Fibroblast of skin of scalp (primary cell): ENCODE results near the gene KRT28. TPM values are rescaled to one million over a fixed set of nuclear protein-coding genes. Genes with fewer than 3 reads are reported as not detected.
A peak's percentile ranks its signal among the peaks of the same experiment; 100 is the strongest.

Source experiments
- DNase-seq: peaks from one replicate; pipeline ENCODE4 v3.0.0-alpha.2; 2013
- polyA plus RNA-seq, 2 experiments: library from polyadenylated mRNA; unstranded; fragments of 120-200 nt; gene quantifications; one replicate each; pipeline ENCODE4 v1.2.1, GENCODE V29; 2013; ENCODE audit not compliant: insufficient read length in 2 of 2

The KRT28 gene
- not detected for polyA plus RNA-seq (2013, experiment 1 of 2; ENCODE audit: insufficient read length)
- polyA plus RNA-seq (2013, experiment 2 of 2; ENCODE audit: insufficient read length) = not detected

DNA sequence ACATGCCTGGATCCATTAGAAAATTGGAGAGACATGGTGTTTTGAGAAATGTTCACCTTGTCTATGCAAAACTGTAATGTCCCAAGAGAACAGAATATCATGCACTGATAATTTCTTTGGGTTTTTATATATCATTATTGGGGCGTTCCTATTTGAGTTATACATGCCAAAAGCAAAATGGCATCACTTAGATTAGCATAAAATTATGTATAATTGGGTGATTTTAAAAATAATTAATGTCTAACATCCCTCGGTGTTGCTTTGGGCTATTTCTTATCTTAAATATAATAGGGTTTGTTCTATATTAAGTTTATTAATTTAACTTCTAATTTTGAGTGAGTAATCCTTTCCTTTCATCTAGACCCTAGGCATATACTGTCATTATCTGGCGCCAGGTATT, at the start of gene KRT28:
TSS of gene KRT28 (minus strand) at position 101 of the 400 bp plus-strand sequence. CDS start at position 35, 66 bp downstream.
- no peak for DNase-seq

GRCh38 chr17:40848583-40849235, 49.0 kb upstream of the KRT28 start:
- no peak for DNase-seq

- DNase-seq = no peak
Measured at GRCh38 chr17:40846515-40847144, 46.9 kb upstream of the KRT28 start.

- no peak for DNase-seq
Measured at GRCh38 chr17:40844671-40845107, 44.9 kb upstream of the KRT28 start.

- no peak for DNase-seq
Measured at GRCh38 chr17:40843242-40843641, 43.5 kb upstream of the KRT28 start.

DNA sequence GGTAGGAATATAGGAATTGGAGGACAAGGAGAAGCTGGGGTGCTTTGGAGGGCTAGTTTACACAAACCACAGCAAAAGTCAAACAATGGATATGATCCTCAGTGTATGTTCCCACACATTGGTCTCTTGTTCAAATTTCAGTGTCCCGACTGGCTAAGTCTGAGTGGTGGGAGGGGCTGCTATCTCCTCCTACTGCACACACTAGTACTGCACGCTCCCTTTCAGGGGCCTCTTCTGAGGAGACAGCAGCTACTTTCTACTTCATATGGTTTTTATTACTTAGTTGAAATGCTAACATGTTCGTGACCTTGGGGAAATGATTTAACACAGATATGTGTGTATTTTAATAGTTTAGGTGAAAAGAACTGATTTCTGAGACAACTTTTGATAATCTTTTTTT, 41.5 kb upstream of the KRT28 start:
- peak; percentile 31 for DNase-seq

DNA sequence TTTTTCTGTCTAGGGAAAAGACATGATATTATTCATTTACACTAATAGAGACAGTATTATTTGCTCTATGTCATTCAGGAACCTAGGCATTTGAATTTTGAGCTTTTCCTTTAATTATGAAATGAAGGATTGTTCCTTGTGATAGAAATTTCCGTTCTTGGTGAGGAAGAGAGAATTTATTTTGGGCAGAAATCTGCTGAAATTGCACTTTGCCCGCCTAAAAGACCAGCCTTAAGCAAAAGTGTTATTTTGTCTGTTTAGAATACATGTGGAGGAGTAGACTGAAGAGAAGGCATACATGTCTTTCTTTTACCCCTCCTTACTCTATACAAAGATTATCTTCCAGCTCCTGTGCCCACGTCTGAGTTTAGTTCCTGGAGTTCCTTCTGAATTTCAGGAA, 39.4 kb upstream of the KRT28 start:
- no peak for DNase-seq

GRCh38 chr17:40836020-40836419, 36.3 kb upstream of the KRT28 start:
- no peak for DNase-seq

- no peak for DNase-seq
Measured at GRCh38 chr17:40833882-40834281, 34.1 kb upstream of the KRT28 start.

GRCh38 chr17:40832840-40833239, 33.1 kb upstream of the KRT28 start:
- no peak for DNase-seq

DNA sequence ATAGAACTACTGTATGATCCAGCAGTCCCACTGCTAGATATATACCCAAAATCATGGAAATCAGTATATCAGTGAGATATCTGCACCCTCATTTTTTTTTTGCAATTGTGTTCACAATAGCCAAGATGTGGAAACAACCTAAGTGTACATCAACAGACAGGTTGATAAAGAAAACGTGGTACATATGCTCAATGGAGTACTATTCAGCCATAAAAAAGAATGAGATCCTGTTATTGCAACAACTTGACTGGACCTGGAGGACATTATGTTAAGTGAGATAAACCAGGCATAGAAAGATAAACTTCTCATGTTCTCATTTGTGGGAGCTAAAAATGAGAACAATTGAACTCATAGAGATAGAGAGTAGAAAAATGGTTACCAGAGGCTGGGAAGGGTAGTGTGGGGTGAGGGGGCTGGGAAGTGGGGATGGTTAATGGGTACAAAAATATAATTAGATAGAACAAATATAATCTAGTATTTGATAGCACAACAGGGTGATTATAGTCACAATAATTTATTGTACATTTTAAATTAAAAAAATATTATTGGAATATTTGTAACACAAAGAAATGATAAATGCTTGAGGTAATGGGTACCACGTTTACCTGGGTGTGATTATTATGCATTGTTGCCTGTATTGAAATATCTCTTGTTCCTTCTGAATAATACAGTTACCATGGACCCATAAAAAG, 30.5 kb upstream of the KRT28 start:
- no peak for DNase-seq

DNA sequence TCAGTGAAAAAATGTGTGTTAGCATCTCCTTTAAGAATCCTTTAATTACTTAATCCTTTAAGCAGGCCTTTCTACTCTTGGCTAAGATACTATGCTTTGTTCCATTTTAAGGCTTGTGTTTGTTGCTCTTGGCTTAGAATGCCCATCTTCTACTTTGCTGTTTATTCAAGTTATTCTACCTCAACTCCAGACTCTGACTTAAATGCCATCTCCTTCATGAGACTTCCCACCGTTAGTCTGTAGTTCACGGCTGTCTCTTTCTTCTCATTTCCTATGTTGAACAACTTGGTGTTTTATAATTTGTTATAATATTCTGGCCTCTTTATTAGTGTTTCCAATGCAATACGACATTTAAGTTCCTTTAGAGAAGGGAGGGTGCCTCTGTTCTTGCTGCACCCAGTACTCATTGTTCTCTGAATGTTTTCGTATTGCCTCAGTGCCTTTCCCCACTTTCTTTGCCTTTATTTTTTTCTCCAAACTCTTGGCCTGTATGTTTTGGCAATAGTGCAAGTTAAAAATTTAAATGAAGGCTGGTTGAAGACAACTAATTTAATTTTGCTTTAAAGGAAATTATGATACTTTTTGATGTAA, 28.8 kb upstream of the KRT28 start:
- DNase-seq = no peak

DNA sequence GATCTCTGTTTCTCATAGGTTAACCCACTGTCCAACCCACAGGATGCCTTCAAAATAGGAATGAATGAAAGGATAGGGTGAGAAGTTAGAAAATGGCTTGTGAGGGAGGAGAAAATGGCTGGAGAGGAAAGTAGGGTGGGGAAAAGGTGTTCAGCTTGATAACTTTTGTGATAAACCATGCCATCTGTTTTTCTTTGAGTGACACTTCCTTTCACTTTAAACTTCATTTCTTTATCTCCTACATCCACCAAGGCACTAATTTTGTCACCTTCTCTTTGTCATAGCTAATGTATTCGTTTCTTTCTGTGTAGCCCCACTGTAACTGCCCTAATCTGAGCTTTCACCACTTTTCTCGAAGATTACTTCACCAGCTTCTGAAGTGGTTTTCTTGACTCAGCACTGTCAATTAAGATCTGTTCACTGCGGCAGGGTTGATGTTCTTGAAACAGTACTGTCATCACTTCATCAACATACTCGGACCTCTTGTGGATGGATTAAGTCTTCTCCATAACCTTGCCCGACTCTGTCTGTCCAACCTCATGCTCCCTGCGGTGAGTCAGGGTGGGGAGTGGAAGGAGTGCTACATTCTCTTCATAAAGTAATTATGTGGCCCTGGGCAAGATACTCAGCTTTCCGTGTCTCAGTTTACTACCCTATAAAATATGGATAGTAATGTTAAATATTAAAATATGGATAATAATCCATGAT, 28.1 kb upstream of the KRT28 start:
- peak; percentile 43 for DNase-seq

DNA sequence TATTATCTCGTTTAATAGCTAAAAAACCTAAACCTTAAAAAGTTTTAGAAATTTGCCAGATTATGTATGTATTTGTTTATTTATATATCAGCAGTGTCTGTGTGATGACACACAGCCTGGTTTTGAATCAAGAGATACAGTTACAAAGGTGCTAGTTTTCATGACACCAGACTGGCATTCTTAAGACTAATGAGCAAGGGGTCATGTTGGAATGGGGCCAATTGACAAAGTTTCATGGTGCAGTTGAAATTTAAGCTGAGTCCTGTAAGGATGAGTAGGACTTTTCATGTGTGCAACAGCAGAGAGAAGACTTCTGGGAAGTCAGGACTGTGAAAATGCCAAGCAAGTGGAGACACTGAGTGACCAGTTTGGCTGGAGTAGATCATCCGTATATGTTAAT, 25.8 kb upstream of the KRT28 start:
- DNase-seq = no peak

GRCh38 chr17:40824015-40824832, 24.5 kb upstream of the KRT28 start:
- no peak for DNase-seq

DNA sequence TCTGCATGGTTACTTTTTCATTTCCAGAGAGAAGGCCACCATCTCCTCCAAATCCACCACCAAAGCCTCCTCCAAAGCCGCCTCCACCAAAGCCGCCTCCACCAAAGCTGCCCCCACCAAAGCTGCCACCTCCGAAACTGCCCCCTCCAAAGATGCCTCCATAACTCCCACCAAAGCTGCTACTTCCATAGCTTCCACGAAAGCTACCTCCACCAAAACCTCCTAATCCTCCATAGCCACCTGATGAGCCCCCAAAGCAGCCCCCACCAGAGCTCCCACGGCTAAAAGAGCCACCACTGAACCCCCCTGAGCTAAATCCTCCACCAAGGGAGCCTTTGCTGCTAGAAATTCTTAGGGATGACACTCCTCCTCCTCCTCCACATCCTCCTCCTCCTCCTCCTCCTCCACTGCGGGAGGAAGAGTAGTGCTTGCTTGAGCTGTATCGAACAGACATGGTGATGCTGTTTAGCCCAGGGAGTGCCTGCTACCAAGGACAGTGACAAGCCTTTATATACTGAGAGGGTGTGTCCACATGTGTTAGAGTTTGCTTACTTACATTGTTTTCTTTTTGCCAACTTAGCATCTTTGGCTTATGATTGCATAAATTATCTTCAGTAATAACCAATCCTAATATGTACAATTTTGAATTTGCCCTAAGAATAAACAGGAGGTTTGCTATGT, 22.5 kb upstream of the KRT28 start, which contains the start of gene KRT10:
TSS of gene KRT10 (minus strand) at position 483 of the 681 bp plus-strand sequence. CDS start at position 454, 29 bp downstream.
- DNase-seq = no peak

GRCh38 chr17:40821536-40821935, 21.8 kb upstream of the KRT28 start:
- DNase-seq = no peak

DNA sequence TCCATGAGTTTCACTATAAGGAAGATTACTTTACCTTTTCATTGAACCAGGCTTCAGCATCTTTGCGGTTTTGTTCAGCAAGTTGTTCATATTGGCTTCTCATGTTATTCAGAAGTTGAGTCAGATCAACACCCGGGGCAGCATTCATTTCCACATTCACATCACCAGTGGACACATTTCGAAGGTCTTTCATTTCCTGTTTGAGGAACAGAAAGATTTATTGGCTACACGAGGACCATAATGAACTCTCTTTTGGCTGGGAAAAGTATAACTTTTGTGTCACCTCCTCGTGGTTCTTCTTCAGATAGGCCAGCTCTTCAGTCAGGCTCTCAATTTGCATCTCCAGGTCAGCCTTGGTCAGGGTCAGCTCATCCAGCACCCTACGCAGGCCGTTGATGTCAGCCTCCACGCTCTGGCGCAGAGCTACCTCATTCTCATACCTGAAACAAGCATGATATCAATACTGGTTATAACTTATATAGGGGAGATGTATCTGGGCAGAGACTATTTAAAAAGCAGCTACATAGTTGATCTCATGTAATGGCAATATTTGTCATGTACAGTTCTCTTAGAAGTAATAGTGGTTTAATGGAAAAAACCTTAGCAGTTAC, 20.6 kb upstream of the KRT28 start:
- DNase-seq = no peak

DNA sequence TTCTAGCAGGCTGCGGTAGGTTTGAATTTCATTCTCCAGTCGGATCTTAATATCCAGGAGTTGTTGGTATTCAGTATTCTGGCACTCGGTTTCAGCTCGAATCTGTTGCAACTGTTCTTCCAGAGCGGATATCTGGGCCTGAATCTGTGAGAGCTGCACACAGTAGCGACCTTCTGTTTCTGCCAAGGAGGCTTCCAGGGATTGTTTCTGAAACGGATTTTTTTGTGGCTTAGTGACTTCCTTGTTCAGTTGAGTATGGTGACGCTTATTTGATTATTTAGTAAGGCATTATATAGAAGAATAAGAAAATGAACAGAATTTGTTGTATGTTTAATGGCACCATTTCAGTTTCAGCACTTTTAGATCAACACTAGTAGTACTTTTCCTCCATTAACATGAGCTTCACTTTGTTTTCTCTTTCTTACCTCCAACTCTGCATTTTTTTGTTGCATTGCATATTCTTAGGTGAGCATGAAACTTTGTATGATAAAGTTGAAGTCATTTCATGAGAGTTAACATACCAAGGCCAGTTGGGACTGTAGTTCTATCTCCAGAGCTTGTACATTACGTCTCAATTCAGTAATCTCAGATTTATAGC, 19.9 kb upstream of the KRT28 start:
- DNase-seq = peak; percentile 14
